Muscle of leg (tissue), 11 donors: Measurements from ENCODE around the gene PTGFRN. TPM values are rescaled to one million over a fixed set of nuclear protein-coding genes. Genes with fewer than 3 reads are reported as not detected.
"Not testable (repeated sequence)": the region's sequence is repeated elsewhere in the genome, so short reads cannot be mapped to it uniquely, and the experiment has no call there.

Experiments used
- DNase-seq: peaks from one replicate; pipeline ENCODE4 v3.0.0; 2013
- H3K27ac ChIP-seq: one replicate; pipeline ENCODE4 v1.5.1; 2013; ENCODE audit warnings: mild to moderate bottlenecking, low read length, control low read depth
- H3K27me3 ChIP-seq: one replicate; pipeline ENCODE4 v1.6.1; 2013; ENCODE audit warnings: low read length; ENCODE audit not compliant: control insufficient read depth, insufficient read depth
- H3K36me3 ChIP-seq: one replicate; pipeline ENCODE4 v1.6.1; 2013; ENCODE audit warnings: low read length; ENCODE audit not compliant: control insufficient read depth, insufficient read depth
- H3K4me1 ChIP-seq: one replicate; pipeline ENCODE4 v1.6.1; 2013; ENCODE audit warnings: low read length; ENCODE audit not compliant: control insufficient read depth, insufficient read depth
- H3K4me3 ChIP-seq: one replicate; pipeline ENCODE4 v1.5.1; 2013; ENCODE audit warnings: low read length, control low read depth
- H3K9me3 ChIP-seq: replicated peaks from 2 replicates; pipeline ENCODE4 v1.6.1; 2013; ENCODE audit warnings: low read depth, low read length; ENCODE audit not compliant: control insufficient read depth
- WGBS: methylation state at CpG from one replicate; pipeline ENCODE4 v1.1.5; 2013; ENCODE audit warnings: missing lambda C conversion rate; ENCODE audit not compliant: insufficient coverage; 5-methylcytosine and 5-hydroxymethylcytosine counted together
- polyA plus RNA-seq, 8 donors: library from polyadenylated mRNA; unstranded; fragments of 120-200 nt; gene quantifications; one replicate each; pipeline versions ENCODE4 v1.2.1 to v1.2.3, GENCODE V29; 2013; ENCODE audit warnings: inconsistent platforms in 1 of 8, low replicate concordance in 1 of 8; ENCODE audit not compliant: insufficient read length in 8 of 8, insufficient read depth in 1 of 8
- total RNA-seq: library from RNA; stranded (reverse); fragments of 120-200 nt; gene quantifications from one replicate; pipeline ENCODE4 v1.2.4, GENCODE V29; 2013

PTGFRN gene
- total and polyA plus RNA-seq, 9 donors, result 74.1 to 157 (median 127) TPM

DNA sequence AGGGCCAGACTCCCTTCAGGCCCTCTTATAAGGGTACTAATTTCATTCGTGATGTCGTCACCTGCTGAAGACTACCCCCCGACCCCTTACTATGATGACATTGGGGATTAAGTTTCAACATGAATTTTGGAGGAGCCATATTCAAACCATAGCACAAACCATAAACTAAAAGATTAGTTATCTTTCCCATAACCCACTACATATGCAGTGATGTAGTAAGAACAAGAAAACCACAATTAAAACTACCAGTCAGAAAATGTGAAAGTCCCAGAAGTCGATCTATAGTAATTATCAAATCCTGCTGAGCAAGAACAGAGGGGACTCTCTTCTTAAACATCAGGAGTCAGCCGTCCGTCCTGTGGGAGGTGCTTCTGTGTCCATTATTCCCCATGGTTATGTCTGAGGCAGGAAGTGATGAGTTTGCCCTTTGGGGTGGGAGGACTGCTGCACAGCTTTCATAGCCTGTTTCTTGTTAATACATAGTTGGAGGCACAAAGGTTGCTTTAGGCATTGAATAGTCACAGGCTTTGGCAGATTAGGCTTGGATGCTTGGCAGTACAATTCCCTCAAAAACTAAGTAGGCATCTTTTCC is 35.9 kb upstream of the PTGFRN start:
- Histone ChIP-seq H3K4me1 (peaks cover 17% of the 10 kb centered on the region), H3K27ac (no peak overlapping the region), H3K36me3 (no peaks in the 10 kb centered on the region), H3K27me3 (no peaks in the 10 kb centered on the region), H3K9me3 (no peaks in the 10 kb centered on the region), H3K4me3 (no peak overlapping the region)
- DNase-seq, result no peak
- 80% methylated on average over 1 of the region's 6 CpGs for WGBS

DNA sequence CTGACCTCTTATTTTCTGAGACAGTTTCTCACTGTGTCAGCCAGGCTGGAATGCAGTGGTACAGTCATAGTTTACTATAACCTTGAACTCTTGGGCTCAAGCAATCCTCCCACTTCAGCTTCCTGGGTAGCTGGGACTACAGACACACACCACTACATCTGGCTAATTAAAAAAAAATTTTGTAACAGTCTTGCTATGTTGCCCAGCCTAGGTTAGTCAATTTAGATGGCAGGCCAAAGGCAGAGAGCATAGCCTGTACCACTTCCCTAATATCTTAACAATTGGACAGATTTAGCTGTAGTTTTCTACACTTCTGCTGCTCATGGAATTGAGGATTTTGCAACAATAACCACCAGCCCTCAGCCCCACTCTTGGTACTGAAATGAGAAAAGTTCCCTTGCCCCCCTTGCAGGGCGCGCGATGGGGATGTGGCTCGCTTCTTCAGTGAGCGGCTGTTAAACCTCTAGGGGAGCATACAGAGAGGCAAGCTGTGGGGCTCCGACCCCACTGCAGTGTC is 34.9 kb upstream of the PTGFRN start:
- 88% methylated on average over 6 of the region's 6 CpGs for WGBS
- peaks cover 27% of the 10 kb centered on the region for H3K4me1 ChIP-seq

GRCh38 chr1:116875391-116875790 is 34.3 kb upstream of the PTGFRN start:
- DNase-seq, result no peak
- Histone ChIP-seq H3K4me1 (peaks cover 30% of the 10 kb centered on the region), H3K9me3 (no peaks in the 10 kb centered on the region), H3K27ac (no peak overlapping the region), H3K36me3 (no peaks in the 10 kb centered on the region), H3K4me3 (no peak overlapping the region), H3K27me3 (no peaks in the 10 kb centered on the region)
- WGBS, result 35% methylated on average over 5 of the region's 14 CpGs

More for the DNA sequence above, 34.9 kb upstream of the PTGFRN start:
- DNase-seq, result no peak
- Histone ChIP-seq H3K36me3 (no peaks in the 10 kb centered on the region), H3K9me3 (no peaks in the 10 kb centered on the region), H3K4me3 (no peak overlapping the region), H3K27me3 (no peaks in the 10 kb centered on the region), H3K27ac (no peak overlapping the region)

DNA sequence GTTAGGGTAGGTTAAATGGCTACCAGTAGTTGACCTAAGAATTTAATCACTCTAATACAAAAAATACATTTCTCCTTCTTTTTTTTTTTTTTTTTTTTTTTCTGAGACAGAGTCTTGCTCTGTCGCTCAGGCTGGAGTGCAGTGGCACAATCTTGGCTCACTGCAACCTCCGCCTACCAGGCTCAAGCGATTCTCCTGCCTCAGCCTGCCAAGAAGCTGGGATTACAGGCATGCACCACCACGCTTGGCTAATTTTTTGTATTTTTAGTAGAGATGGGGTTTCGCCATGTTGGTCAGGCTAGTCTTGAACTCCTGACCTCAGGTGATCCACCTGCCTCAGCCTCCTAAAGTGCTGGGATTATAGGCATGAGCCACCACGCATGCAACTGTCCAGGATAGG is 33.8 kb upstream of the PTGFRN start:
- H3K9me3 ChIP-seq, H3K36me3 ChIP-seq, H3K27me3 ChIP-seq, DNase-seq, H3K27ac ChIP-seq, H3K4me3 ChIP-seq: not testable (repeated sequence)
- peaks cover 33% of the 10 kb centered on the region for H3K4me1 ChIP-seq
- 81% methylated on average over 3 of the region's 6 CpGs for WGBS

- H3K27ac ChIP-seq, result peak overlapping the region; percentile 90
- H3K36me3 ChIP-seq, result no peaks in the 10 kb centered on the region
- H3K27me3 ChIP-seq, result no peaks in the 10 kb centered on the region
- WGBS, result 20% methylated on average over 2 of the region's 2 CpGs
- H3K4me3 ChIP-seq, result no peak overlapping the region
- DNase-seq, result peak; percentile 46
- H3K4me1 ChIP-seq, result peaks cover 45% of the 10 kb centered on the region
- no peaks in the 10 kb centered on the region for H3K9me3 ChIP-seq
Observed at GRCh38 chr1:116877141-116877818, 32.4 kb upstream of the PTGFRN start.

DNA sequence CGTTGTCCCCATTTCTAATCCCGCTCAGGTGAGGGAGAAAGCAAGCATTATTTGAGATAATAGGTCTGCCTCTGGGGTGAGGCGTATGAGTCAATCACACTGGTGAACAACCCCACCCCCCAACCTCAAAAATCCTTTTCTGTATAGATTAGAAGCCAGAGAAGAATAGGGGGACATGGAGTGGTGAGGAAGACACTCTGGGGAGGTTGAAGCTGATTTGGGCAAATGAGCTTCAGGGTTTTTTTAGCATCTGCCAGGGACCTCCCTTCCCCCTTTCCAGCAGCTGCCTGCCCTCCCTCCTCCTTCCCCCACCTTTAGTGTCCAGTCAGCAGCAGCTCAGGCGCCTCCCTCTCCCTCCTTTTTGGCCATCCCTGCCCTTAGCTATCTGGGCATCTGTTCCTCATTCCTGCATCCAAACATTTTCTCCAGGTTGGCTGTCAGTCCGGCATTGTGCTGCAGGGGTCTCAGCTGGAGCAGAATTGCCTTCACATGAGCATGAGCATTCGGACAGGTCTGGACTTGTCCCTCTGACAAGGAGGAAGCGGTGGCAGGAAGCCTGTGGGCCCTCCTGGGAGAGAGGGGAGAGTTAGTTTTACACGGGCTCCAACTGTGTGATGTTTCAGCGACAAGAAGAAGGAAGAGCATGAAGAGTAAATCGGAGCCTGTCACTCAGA is 30.8 kb upstream of the PTGFRN start:
- H3K27ac ChIP-seq, result peak overlapping the region; percentile 90
- H3K4me3 ChIP-seq, result peak overlapping the region; percentile 8
- DNase-seq, result peak; percentile 89
- no peaks in the 10 kb centered on the region for H3K36me3 ChIP-seq
- 13% methylated on average over 7 of the region's 10 CpGs for WGBS
- H3K27me3 ChIP-seq, result no peaks in the 10 kb centered on the region
- peaks cover 53% of the 10 kb centered on the region for H3K4me1 ChIP-seq
- H3K9me3 ChIP-seq, result no peaks in the 10 kb centered on the region

- H3K4me1 ChIP-seq, result peaks cover 53% of the 10 kb centered on the region
- H3K36me3 ChIP-seq, result no peaks in the 10 kb centered on the region
- no peaks in the 10 kb centered on the region for H3K27me3 ChIP-seq
- H3K27ac ChIP-seq, result peak overlapping the region; percentile 90
- no peak for DNase-seq
- WGBS, result 79% methylated on average over 7 of the region's 10 CpGs
- no peak overlapping the region for H3K4me3 ChIP-seq
- H3K9me3 ChIP-seq, result no peaks in the 10 kb centered on the region
Observed at GRCh38 chr1:116879478-116880133, 30.1 kb upstream of the PTGFRN start.

DNA sequence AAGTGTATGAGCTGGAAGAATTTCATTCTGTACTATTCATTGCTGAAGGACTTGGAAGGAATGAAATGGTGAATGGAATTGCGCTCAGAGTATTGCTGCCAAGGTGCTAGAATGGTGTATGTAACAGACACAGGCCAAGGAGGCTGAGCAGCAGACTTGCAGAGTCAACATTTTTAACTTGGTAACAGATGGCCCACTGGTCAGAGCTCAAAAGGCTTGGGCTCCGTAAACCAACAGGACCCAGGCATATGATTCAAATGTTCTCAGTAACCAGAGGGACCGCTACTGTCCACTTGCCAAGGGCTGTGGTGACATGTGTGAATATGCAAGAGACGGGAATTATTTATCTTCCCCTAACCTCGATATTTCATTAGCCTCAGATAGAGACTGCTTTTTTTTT is 28.8 kb upstream of the PTGFRN start:
- peaks cover 48% of the 10 kb centered on the region for H3K4me1 ChIP-seq
- H3K27me3 ChIP-seq, result no peaks in the 10 kb centered on the region
- H3K27ac ChIP-seq, result peak overlapping the region; percentile 90
- peak; percentile 90 for DNase-seq
- no peaks in the 10 kb centered on the region for H3K36me3 ChIP-seq
- H3K4me3 ChIP-seq, result no peak overlapping the region
- H3K9me3 ChIP-seq, result no peaks in the 10 kb centered on the region
- no CpG with 5 or more reads among the region's 5 CpGs for WGBS

- DNase-seq, result peak; percentile 94
Observed at GRCh38 chr1:116881879-116882520, 27.7 kb upstream of the PTGFRN start.

More at GRCh38 chr1:116881879-116882520, 27.7 kb upstream of the PTGFRN start:
- Histone ChIP-seq H3K4me1 (peaks cover 55% of the 10 kb centered on the region), H3K4me3 (no peak overlapping the region), H3K9me3 (no peaks in the 10 kb centered on the region), H3K27ac (peak overlapping the region; percentile 90), H3K36me3 (no peaks in the 10 kb centered on the region), H3K27me3 (no peaks in the 10 kb centered on the region)
- WGBS, result 27% methylated on average over 4 of the region's 9 CpGs
